Fibroblast of skin of right biceps (primary cell): Measurements from ENCODE around the gene EXOSC10.

ENCODE experiments used
- DNase-seq: peaks from one replicate; pipeline ENCODE4 v3.0.0-alpha.2; 2013

The EXOSC10 gene

GRCh38 chr1:11099310-11100148 is at the start of gene EXOSC10:
Gene EXOSC10 (minus strand): TSS chr1:11099869. CDS start chr1:11099831, 38 bp downstream.
- peak; percentile 89 for DNase-seq

- DNase-seq = no peak
Measured at GRCh38 chr1:11147197-11147770, 47.6 kb upstream of the EXOSC10 start.

- DNase-seq = no peak
Measured at GRCh38 chr1:11145741-11146140, 46.1 kb upstream of the EXOSC10 start.

GRCh38 chr1:11144570-11145256 is 45.0 kb upstream of the EXOSC10 start:
- DNase-seq = no peak

- no peak for DNase-seq
Measured at GRCh38 chr1:11143907-11144306, 44.2 kb upstream of the EXOSC10 start.

GRCh38 chr1:11143401-11143800 is 43.7 kb upstream of the EXOSC10 start:
- no peak for DNase-seq

- DNase-seq = no peak
Measured at GRCh38 chr1:11142618-11143391, 43.1 kb upstream of the EXOSC10 start.

- DNase-seq = peak; percentile 49
Measured at GRCh38 chr1:11138952-11139351, 39.3 kb upstream of the EXOSC10 start.

GRCh38 chr1:11138029-11138428 is 38.4 kb upstream of the EXOSC10 start:
- DNase-seq = no peak

GRCh38 chr1:11134898-11135266 is 35.2 kb upstream of the EXOSC10 start:
- no peak for DNase-seq

- DNase-seq = peak; percentile 33
Measured at GRCh38 chr1:11134251-11134897, 34.7 kb upstream of the EXOSC10 start.

- DNase-seq = no peak
Measured at GRCh38 chr1:11132563-11133293, 33.1 kb upstream of the EXOSC10 start.

GRCh38 chr1:11131816-11132215 is 32.1 kb upstream of the EXOSC10 start:
- no peak for DNase-seq

GRCh38 chr1:11130406-11130805 is 30.7 kb upstream of the EXOSC10 start:
- no peak for DNase-seq

GRCh38 chr1:11129649-11130390 is 30.2 kb upstream of the EXOSC10 start:
- DNase-seq = no peak

- DNase-seq = no peak
Measured at GRCh38 chr1:11126569-11126968, 26.9 kb upstream of the EXOSC10 start.

- DNase-seq = no peak
Measured at GRCh38 chr1:11125931-11126330, 26.3 kb upstream of the EXOSC10 start.

GRCh38 chr1:11124965-11125364 is 25.3 kb upstream of the EXOSC10 start:
- DNase-seq = no peak

GRCh38 chr1:11116318-11116717 is 16.6 kb upstream of the EXOSC10 start:
- no peak for DNase-seq

- DNase-seq = no peak
Measured at GRCh38 chr1:11114966-11115365, 15.3 kb upstream of the EXOSC10 start.
